HCT116 (cell line): ENCODE measurements around the gene TGFBR1. TPM values are rescaled to one million over a fixed set of nuclear protein-coding genes. Genes with fewer than 3 reads are reported as not detected.
A peak's percentile ranks its signal among the peaks of the same experiment; 100 is the strongest.

Experiments used
- ATAC-seq: fragments of 200-7000 bp; cut with Tn5 transposase; 2 replicates; pipeline ENCODE4 v1.9.1; 2020; ENCODE audit warnings: mild to moderate bottlenecking, moderate library complexity
- Bru-seq: library from RNA; stranded (reverse); fragments of 400-500 nt; gene quantifications from one replicate; lab custom pipeline; 2021; lab: Mats Ljungman, UMichigan
- BruChase-seq, 2 experiments: library from RNA; stranded (reverse); fragments of 400-500 nt; gene quantifications; one replicate each; lab custom pipeline; 2021; lab: Mats Ljungman, UMichigan
- BruUV-seq: library from RNA; stranded (reverse); fragments of 400-500 nt; replicated peaks from 2 replicates; lab custom pipeline; 2021; lab: Mats Ljungman, UMichigan
- CTCF ChIA-PET: fragments of 300-600 bp; sonication (Branson Sonifier 250); formaldehyde crosslinking; loops from one replicate; lab custom pipeline; 2021; ENCODE audit warnings: antibody characterized with exemption; lab: Charles Lee
- POLR2A ChIA-PET: fragments of 300-600, 350-600 bp; sonication (Branson Sonifier 250); formaldehyde crosslinking; loops from one replicate; lab custom pipeline; 2021; ENCODE audit warnings: antibody characterized with exemption; lab: Charles Lee
- RAD21 ChIA-PET, 2 experiments: fragments of 300-600 bp; sonication (Branson Sonifier 250); formaldehyde crosslinking; loops; one replicate each; lab custom pipeline; 2023; ENCODE audit warnings: low total read pairs in 2 of 2; ENCODE audit not compliant: uncharacterized antibody in 2 of 2, unreplicated experiment in 2 of 2, low non-redundant PET in 1 of 2; lab: Charles Lee
- DNase-seq: peaks from one replicate; pipeline ENCODE4 v3.0.0-alpha.2; 2010; ENCODE audit warnings: low read depth, low spot score
- H2AFZ ChIP-seq: fragments of 200-600 bp; shearing (Covaris generic), sonication (generic); 2 replicates; pipeline ENCODE4 v1.6.1; 2017; ENCODE audit warnings: low read depth, mixed run types, mixed read lengths, antibody characterized with exemption, low read length; ENCODE audit not compliant: poor library complexity, severe bottlenecking
- H3K27ac ChIP-seq: 2 replicates; pipeline ENCODE4 v1.5.1; 2012; ENCODE audit warnings: low read depth, low read length
- H3K27me3 ChIP-seq: fragments of 200-600 bp; sonication (generic); 2 replicates; pipeline ENCODE4 v1.6.1; 2016; ENCODE audit warnings: mixed run types, low read length, mixed read lengths; ENCODE audit not compliant: insufficient read depth
- H3K36me3 ChIP-seq, 2 experiments: fragments of 200-500 bp in 1 of 2; fragments of 200-600 bp in 1 of 2; sonication (Bioruptor generic) in 1 of 2; sonication (generic) in 1 of 2; 2 replicates each; pipeline versions ENCODE4 v1.5.1 to v1.6.1; 2014 to 2016; ENCODE audit warnings: low read length in 2 of 2, inconsistent platforms in 1 of 2, mixed read lengths in 1 of 2, mixed run types in 1 of 2; ENCODE audit not compliant: insufficient read depth in 2 of 2, control insufficient read depth in 1 of 2
- H3K4me1 ChIP-seq, 2 experiments: fragments of 200-600 bp in 1 of 2; sonication (generic) in 1 of 2; 2 replicates each; pipeline versions ENCODE4 v1.5.1 to v1.6.1; 2012 to 2017; ENCODE audit warnings: low read length in 2 of 2, inconsistent platforms in 1 of 2, mild to moderate bottlenecking in 1 of 2, mixed read lengths in 1 of 2, mixed run types in 1 of 2, moderate library complexity in 1 of 2; ENCODE audit not compliant: insufficient read depth in 2 of 2, control insufficient read depth in 1 of 2
- H3K4me2 ChIP-seq: fragments of 200-600 bp; sonication (generic); 2 replicates; pipeline ENCODE4 v1.6.1; 2017; ENCODE audit warnings: mixed run types, low read length, mixed read lengths
- H3K4me3 ChIP-seq, 2 experiments: fragments of 200-600 bp in 1 of 2; sonication (generic) in 1 of 2; replicated peaks in 1 of 2; 2 replicates each; pipeline ENCODE4 v1.5.1; 2011 to 2016; ENCODE audit warnings: low read length in 2 of 2, control low read depth in 1 of 2, low read depth in 1 of 2, mild to moderate bottlenecking in 1 of 2, mixed read lengths in 1 of 2, mixed run types in 1 of 2
- H3K79me2 ChIP-seq: fragments of 200-600 bp; sonication (generic); 2 replicates; pipeline ENCODE4 v1.6.1; 2017; ENCODE audit warnings: mild to moderate bottlenecking, mixed run types, low read length, moderate library complexity, mixed read lengths; ENCODE audit not compliant: insufficient read depth
- H3K9ac ChIP-seq: fragments of 200-600 bp; sonication (generic); 2 replicates; pipeline ENCODE4 v1.6.1; 2016; ENCODE audit warnings: low read length, mixed read lengths
- H3K9me2 ChIP-seq: fragments of 200-600 bp; sonication (generic), shearing (Covaris generic); 2 replicates; pipeline ENCODE4 v1.6.1; 2017; ENCODE audit warnings: mixed run types, mild to moderate bottlenecking, moderate library complexity; ENCODE audit not compliant: insufficient read depth
- H3K9me3 ChIP-seq, 2 experiments: fragments of 200-500 bp in 1 of 2; fragments of 200-600 bp in 1 of 2; sonication (Bioruptor generic) in 1 of 2; sonication (generic) in 1 of 2; 2 replicates each; pipeline ENCODE4 v1.6.1; 2014 to 2017; ENCODE audit warnings: low read length in 2 of 2, mixed read lengths in 2 of 2, inconsistent platforms in 1 of 2, low read depth in 1 of 2, mild to moderate bottlenecking in 1 of 2, mixed run types in 1 of 2, moderate library complexity in 1 of 2; ENCODE audit not compliant: control insufficient read depth in 1 of 2, insufficient read depth in 1 of 2
- H4K20me1 ChIP-seq: fragments of 200-600 bp; sonication (generic), shearing (Covaris generic); 2 replicates; pipeline ENCODE4 v1.6.1; 2017; ENCODE audit warnings: mixed run types, mild to moderate bottlenecking, moderate library complexity; ENCODE audit not compliant: insufficient read depth
- CBX3 ChIP-seq: IDR thresholded peaks from 2 replicates; pipeline ENCODE4 v1.6.1; 2012; ENCODE audit warnings: low read depth
- CEBPB ChIP-seq: IDR thresholded peaks from 2 replicates; pipeline ENCODE4 v1.6.1; 2012; ENCODE audit warnings: low read depth
- EGR1 ChIP-seq: IDR thresholded peaks from 2 replicates; pipeline ENCODE4 v1.6.1; 2012; ENCODE audit warnings: low read depth
- ELF1 ChIP-seq: IDR thresholded peaks from 2 replicates; pipeline ENCODE4 v1.6.1; 2012; ENCODE audit warnings: low read depth, borderline replicate concordance
- EZH2 ChIP-seq: fragments of 200-600 bp; sonication (generic); IDR thresholded peaks from 2 replicates; pipeline ENCODE4 v1.6.1; 2017; ENCODE audit warnings: antibody characterized with exemption, mixed run types
- FOSL1 ChIP-seq: IDR thresholded peaks from 2 replicates; pipeline ENCODE4 v1.6.1; 2012; ENCODE audit warnings: low read depth
- POLR2A ChIP-seq: IDR thresholded peaks from 2 replicates; pipeline ENCODE4 v1.7.0; 2011; ENCODE audit warnings: borderline replicate concordance; ENCODE audit not compliant: insufficient read depth, insufficient read length; ENCODE audit errors: extremely low read depth
- POLR2AphosphoS5 ChIP-seq: IDR thresholded peaks from 2 replicates; pipeline ENCODE4 v1.6.1; 2011; ENCODE audit warnings: mild to moderate bottlenecking, low read depth, low read length, moderate library complexity
- SIN3A ChIP-seq: IDR thresholded peaks from 2 replicates; pipeline ENCODE4 v1.6.1; 2012; ENCODE audit warnings: low read depth
- SP1 ChIP-seq: IDR thresholded peaks from 2 replicates; pipeline ENCODE4 v1.6.1; 2012; ENCODE audit warnings: low read depth
- SRF ChIP-seq: IDR thresholded peaks from 2 replicates; pipeline ENCODE4 v1.6.1; 2012; ENCODE audit warnings: low read depth
- YY1 ChIP-seq: IDR thresholded peaks from 2 replicates; pipeline ENCODE4 v1.6.1; 2011; ENCODE audit warnings: low read length, low read depth, moderate library complexity, mild to moderate bottlenecking; ENCODE audit not compliant: insufficient replicate concordance; ENCODE audit errors: extremely low read depth
- ZFX ChIP-seq: fragments of 450-650 bp; IDR thresholded peaks from 2 replicates; pipeline ENCODE4 v1.6.1; 2017
- intact Hi-C: fragments of 100-400 bp; cut with micrococcal nuclease; formaldehyde crosslinking; loops from 2 replicates; pipeline ENCODE4 v1.10.0; 2022
- long read RNA-seq: library from polyadenylated mRNA; unstranded; transcript quantifications from one replicate; pipeline ENCODE4 v2.0.0, GENCODE V29; 2021; ENCODE audit not compliant: unreplicated experiment
- polyA plus RNA-seq: library from polyadenylated mRNA; unstranded; fragments of >200 nt; gene quantifications from 2 replicates; pipeline ENCODE4 v1.2.1, GENCODE V29; 2012; ENCODE audit warnings: missing spikeins
- total RNA-seq: library from RNA; stranded (reverse); gene quantifications from one replicate; pipeline ENCODE4 v1.2.1, GENCODE V29; 2021; ENCODE audit not compliant: unreplicated experiment
- TF ChIP-seq, protein P1 (sequence below): IDR thresholded peaks from 2 replicates; pipeline ENCODE4 v1.6.1; 2011; ENCODE audit warnings: mild to moderate bottlenecking, low read length, moderate library complexity; ENCODE audit not compliant: insufficient replicate concordance; ENCODE audit errors: extremely low read depth
- TF ChIP-seq, protein P2 (sequence below), 3 experiments: fragments of 200-600 bp in 1 of 3; sonication (generic) in 1 of 3; IDR thresholded peaks in 2 of 3; conservative IDR thresholded peaks in 1 of 3; 2 replicates each; pipeline ENCODE4 v1.5.1; 2012 to 2017; ENCODE audit warnings: low read depth in 2 of 3, low read length in 2 of 3, antibody characterized with exemption in 1 of 3, borderline replicate concordance in 1 of 3, control low read depth in 1 of 3, mild to moderate bottlenecking in 1 of 3, mixed read lengths in 1 of 3, mixed run types in 1 of 3, moderate library complexity in 1 of 3; ENCODE audit not compliant: insufficient read depth in 1 of 3
- TF ChIP-seq, protein P3 (sequence below): IDR thresholded peaks from 2 replicates; pipeline ENCODE4 v1.6.1; 2012
- TF ChIP-seq, protein P4 (sequence below): IDR thresholded peaks from 2 replicates; pipeline ENCODE4 v1.6.1; 2012; ENCODE audit warnings: low read depth
- TF ChIP-seq, protein P5 (sequence below): IDR thresholded peaks from 2 replicates; pipeline ENCODE4 v1.6.1; 2012

The TGFBR1 gene
- total RNA-seq, result 26.6 TPM
- polyA plus RNA-seq, result 8.8 and 11.1 TPM in 2 replicates
- percentile 74 among the genes with signal in this experiment for Bru-seq, nascent RNA
- percentile 91 among the genes with signal in this experiment for BruChase-seq, experiment 1, labeled RNA remaining after a 6-hour chase
- BruChase-seq, experiment 2, labeled RNA remaining after a 2-hour chase, result percentile 82 among the genes with signal in this experiment
- long read RNA-seq, full-length matches to known transcripts, result 66 of 78 reads
- long read RNA-seq, partial matches to known transcripts, result 9 of 78 reads
- long read RNA-seq, other reads (novel, unspliced or antisense), result 3 of 78 reads

- Histone ChIP-seq H3K27ac (peak within 1 kb of the TSS; percentile 66; the same call in 1 of the 2 replicates), H3K27me3 (no peaks in the 10 kb centered on the region), H2AFZ (peak within 1 kb of the TSS; percentile 36), H3K9me3 (no peaks in the 10 kb centered on the region), H3K9me2 (no peaks in the 10 kb centered on the region), H3K79me2 (0 out of 2 replicates have a peak, but pooled peaks cover 5% of the 10 kb centered on the region), H3K9ac (peak within 1 kb of the TSS; percentile 65), H3K4me3 (peak within 1 kb of the TSS; percentile 61 to 74), H3K4me2 (peak within 1 kb of the TSS; percentile 89), H3K4me1 (peaks cover 0 to 18% of the 10 kb centered on the region in 2 experiments; a peak in 3 of 4 replicates), H4K20me1 (no peaks in the 10 kb centered on the region), H3K36me3 (no peaks in the 10 kb centered on the region)
- ChIA-PET CTCF (no interaction called here), RAD21 (no interaction called here), POLR2A (interaction anchor here (1.0 kb wide), 1 partner anchor 9 kb away, joined by 3 read pairs; no protein-coding TSS in a partner anchor)
- no TSS peak for BruUV-seq
- DNase-seq (peak; percentile 73), ATAC-seq (peak; percentile 92)
- intact Hi-C loops, result no loop called here
- TF ChIP-seq FOSL1, result no peak
- no peak for TF ChIP-seq YY1
- TF ChIP-seq, protein P1, sequence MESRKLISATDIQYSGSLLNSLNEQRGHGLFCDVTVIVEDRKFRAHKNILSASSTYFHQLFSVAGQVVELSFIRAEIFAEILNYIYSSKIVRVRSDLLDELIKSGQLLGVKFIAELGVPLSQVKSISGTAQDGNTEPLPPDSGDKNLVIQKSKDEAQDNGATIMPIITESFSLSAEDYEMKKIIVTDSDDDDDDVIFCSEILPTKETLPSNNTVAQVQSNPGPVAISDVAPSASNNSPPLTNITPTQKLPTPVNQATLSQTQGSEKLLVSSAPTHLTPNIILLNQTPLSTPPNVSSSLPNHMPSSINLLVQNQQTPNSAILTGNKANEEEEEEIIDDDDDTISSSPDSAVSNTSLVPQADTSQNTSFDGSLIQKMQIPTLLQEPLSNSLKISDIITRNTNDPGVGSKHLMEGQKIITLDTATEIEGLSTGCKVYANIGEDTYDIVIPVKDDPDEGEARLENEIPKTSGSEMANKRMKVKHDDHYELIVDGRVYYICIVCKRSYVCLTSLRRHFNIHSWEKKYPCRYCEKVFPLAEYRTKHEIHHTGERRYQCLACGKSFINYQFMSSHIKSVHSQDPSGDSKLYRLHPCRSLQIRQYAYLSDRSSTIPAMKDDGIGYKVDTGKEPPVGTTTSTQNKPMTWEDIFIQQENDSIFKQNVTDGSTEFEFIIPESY, result no peak
- no peak for TF ChIP-seq EZH2
- TF ChIP-seq CBX3, result no peak
- TF ChIP-seq POLR2AphosphoS5, result peak; percentile 85
- TF ChIP-seq, protein P2, sequence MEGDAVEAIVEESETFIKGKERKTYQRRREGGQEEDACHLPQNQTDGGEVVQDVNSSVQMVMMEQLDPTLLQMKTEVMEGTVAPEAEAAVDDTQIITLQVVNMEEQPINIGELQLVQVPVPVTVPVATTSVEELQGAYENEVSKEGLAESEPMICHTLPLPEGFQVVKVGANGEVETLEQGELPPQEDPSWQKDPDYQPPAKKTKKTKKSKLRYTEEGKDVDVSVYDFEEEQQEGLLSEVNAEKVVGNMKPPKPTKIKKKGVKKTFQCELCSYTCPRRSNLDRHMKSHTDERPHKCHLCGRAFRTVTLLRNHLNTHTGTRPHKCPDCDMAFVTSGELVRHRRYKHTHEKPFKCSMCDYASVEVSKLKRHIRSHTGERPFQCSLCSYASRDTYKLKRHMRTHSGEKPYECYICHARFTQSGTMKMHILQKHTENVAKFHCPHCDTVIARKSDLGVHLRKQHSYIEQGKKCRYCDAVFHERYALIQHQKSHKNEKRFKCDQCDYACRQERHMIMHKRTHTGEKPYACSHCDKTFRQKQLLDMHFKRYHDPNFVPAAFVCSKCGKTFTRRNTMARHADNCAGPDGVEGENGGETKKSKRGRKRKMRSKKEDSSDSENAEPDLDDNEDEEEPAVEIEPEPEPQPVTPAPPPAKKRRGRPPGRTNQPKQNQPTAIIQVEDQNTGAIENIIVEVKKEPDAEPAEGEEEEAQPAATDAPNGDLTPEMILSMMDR (IDR thresholded peaks at IDR 0.05 in 2 of 3, conservative IDR thresholded peaks at IDR 0.05 in 1 of 3; ENCODE audit: borderline replicate concordance in 1 of 3, insufficient read depth in 1 of 3, low read depth in 2 of 3, low read length in 2 of 3), result no peak
- no peak for TF ChIP-seq SP1
- TF ChIP-seq, protein P3, sequence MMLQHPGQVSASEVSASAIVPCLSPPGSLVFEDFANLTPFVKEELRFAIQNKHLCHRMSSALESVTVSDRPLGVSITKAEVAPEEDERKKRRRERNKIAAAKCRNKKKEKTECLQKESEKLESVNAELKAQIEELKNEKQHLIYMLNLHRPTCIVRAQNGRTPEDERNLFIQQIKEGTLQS, result no peak
- TF ChIP-seq POLR2A, result peak; percentile 67
- TF ChIP-seq, protein P4, sequence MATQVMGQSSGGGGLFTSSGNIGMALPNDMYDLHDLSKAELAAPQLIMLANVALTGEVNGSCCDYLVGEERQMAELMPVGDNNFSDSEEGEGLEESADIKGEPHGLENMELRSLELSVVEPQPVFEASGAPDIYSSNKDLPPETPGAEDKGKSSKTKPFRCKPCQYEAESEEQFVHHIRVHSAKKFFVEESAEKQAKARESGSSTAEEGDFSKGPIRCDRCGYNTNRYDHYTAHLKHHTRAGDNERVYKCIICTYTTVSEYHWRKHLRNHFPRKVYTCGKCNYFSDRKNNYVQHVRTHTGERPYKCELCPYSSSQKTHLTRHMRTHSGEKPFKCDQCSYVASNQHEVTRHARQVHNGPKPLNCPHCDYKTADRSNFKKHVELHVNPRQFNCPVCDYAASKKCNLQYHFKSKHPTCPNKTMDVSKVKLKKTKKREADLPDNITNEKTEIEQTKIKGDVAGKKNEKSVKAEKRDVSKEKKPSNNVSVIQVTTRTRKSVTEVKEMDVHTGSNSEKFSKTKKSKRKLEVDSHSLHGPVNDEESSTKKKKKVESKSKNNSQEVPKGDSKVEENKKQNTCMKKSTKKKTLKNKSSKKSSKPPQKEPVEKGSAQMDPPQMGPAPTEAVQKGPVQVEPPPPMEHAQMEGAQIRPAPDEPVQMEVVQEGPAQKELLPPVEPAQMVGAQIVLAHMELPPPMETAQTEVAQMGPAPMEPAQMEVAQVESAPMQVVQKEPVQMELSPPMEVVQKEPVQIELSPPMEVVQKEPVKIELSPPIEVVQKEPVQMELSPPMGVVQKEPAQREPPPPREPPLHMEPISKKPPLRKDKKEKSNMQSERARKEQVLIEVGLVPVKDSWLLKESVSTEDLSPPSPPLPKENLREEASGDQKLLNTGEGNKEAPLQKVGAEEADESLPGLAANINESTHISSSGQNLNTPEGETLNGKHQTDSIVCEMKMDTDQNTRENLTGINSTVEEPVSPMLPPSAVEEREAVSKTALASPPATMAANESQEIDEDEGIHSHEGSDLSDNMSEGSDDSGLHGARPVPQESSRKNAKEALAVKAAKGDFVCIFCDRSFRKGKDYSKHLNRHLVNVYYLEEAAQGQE, result no peak
- TF ChIP-seq SIN3A, result no peak
- TF ChIP-seq ELF1, result no peak
- no peak for TF ChIP-seq EGR1
- no peak for TF ChIP-seq CEBPB
- TF ChIP-seq, protein P5, sequence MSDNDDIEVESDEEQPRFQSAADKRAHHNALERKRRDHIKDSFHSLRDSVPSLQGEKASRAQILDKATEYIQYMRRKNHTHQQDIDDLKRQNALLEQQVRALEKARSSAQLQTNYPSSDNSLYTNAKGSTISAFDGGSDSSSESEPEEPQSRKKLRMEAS, result peak; percentile 62
- TF ChIP-seq SRF, result no peak
- no peak for TF ChIP-seq ZFX
These were observed at the start of gene TGFBR1 for GRCh38 chr9:99104459-99105151. TSS of gene TGFBR1 (plus strand) at chr9:99105113. CDS start at chr9:99105206, 93 bp downstream.
